ENCODE measurements around the gene CTAGE9. TPM values are rescaled to one million over a fixed set of nuclear protein-coding genes. Genes with fewer than 3 reads are reported as not detected.
A peak's percentile ranks its signal among the peaks of the same experiment; 100 is the strongest.

CTAGE9 gene
- total RNA-seq, 1 experiment from 2014 or later = not detected

- BruUV-seq (replicated peaks) = no TSS peak
- H2AFZ ChIP-seq (ENCODE audit: low read length) = 0 out of 2 replicates have a peak overlapping the region, but pooled peaks have one; percentile 36
- intact Hi-C loops (cut with micrococcal nuclease) = no loop called here
- H3K9me3 ChIP-seq (ENCODE audit: low read length) = no peaks in the 10 kb centered on the region
- no peaks in the 10 kb centered on the region for H3F3A ChIP-seq (ENCODE audit: low read length, unreplicated experiment)
- no peak overlapping the region for H3K9ac ChIP-seq (ENCODE audit: low read length)
- DNase-seq (peak; percentile 44), ATAC-seq (peak; percentile 51; the same call in 1 of the 2 replicates)
- no peaks in the 10 kb centered on the region for H3K9me2 ChIP-seq (replicated peaks; ENCODE audit: low read length)
- no peak overlapping the region for H3K4me2 ChIP-seq (ENCODE audit: low read length)
- no peaks in the 10 kb centered on the region for H4K20me1 ChIP-seq (ENCODE audit: low read length)
- no peak overlapping the region for H3K4me3 ChIP-seq (ENCODE audit: low read length)
- no peak overlapping the region for H3K27ac ChIP-seq (ENCODE audit: low read length)
- H3K27me3 ChIP-seq (ENCODE audit: low read length) = no peaks in the 10 kb centered on the region
- POLR2A ChIA-PET (ENCODE audit: unreplicated experiment) = no interaction called here
- CTCF ChIA-PET = no interaction called here
- peaks cover 4% of the 10 kb centered on the region; the same call in 1 of the 2 replicates for H3K4me1 ChIP-seq (ENCODE audit: insufficient read depth, low read length)
- no peak for TF ChIP-seq CTCF (conservative IDR thresholded peaks at IDR 0.05; ENCODE audit: low read depth, low read length)
- TF ChIP-seq EZH2 (IDR thresholded peaks at IDR 0.05; ENCODE audit: low read length, unreplicated experiment) = no peak
- TF ChIP-seq EZH2phosphoT487 (IDR thresholded peaks at IDR 0.05; ENCODE audit: borderline replicate concordance, low read length) = no peak
- H3K79me2 ChIP-seq (ENCODE audit: low read length) = no peaks in the 10 kb centered on the region
- no peaks in the 10 kb centered on the region for H3K36me3 ChIP-seq (ENCODE audit: low read depth, low read length)
These were observed 29.3 kb upstream of the CTAGE9 start for GRCh38 chr6:131740161-131740560.

- Histone ChIP-seq H3K27ac (ENCODE audit: low read length) (no peak overlapping the region), H3K4me3 (ENCODE audit: low read length) (no peak overlapping the region), H3K27me3 (ENCODE audit: low read length) (no peaks in the 10 kb centered on the region), H3F3A (ENCODE audit: low read length, unreplicated experiment) (no peaks in the 10 kb centered on the region), H2AFZ (ENCODE audit: low read length) (no peak overlapping the region), H3K9me2 (replicated peaks; ENCODE audit: low read length) (no peaks in the 10 kb centered on the region), H3K4me2 (ENCODE audit: low read length) (no peak overlapping the region), H3K36me3 (ENCODE audit: low read depth, low read length) (no peaks in the 10 kb centered on the region), H3K9ac (ENCODE audit: low read length) (no peak overlapping the region), H4K20me1 (ENCODE audit: low read length) (no peaks in the 10 kb centered on the region), H3K9me3 (ENCODE audit: low read length) (no peaks in the 10 kb centered on the region), H3K4me1 (ENCODE audit: insufficient read depth, low read length) (peaks cover 4% of the 10 kb centered on the region; the same call in 1 of the 2 replicates), H3K79me2 (ENCODE audit: low read length) (no peaks in the 10 kb centered on the region)
- TF ChIP-seq CTCF (conservative IDR thresholded peaks at IDR 0.05; ENCODE audit: low read depth, low read length) = no peak
- TF ChIP-seq EZH2 (IDR thresholded peaks at IDR 0.05; ENCODE audit: low read length, unreplicated experiment) = no peak
- no peak for TF ChIP-seq EZH2phosphoT487 (IDR thresholded peaks at IDR 0.05; ENCODE audit: borderline replicate concordance, low read length)
- ATAC-seq = no peak
- intact Hi-C loops (cut with micrococcal nuclease) = no loop called here
- no TSS peak for BruUV-seq (replicated peaks)
- ChIA-PET POLR2A (ENCODE audit: unreplicated experiment) (no interaction called here), CTCF (no interaction called here)
- no peak for DNase-seq
These were observed 28.3 kb upstream of the CTAGE9 start for GRCh38 chr6:131739136-131739535.

GRCh38 chr6:131736811-131737210 lies 26.0 kb upstream of the CTAGE9 start:
- intact Hi-C loops (cut with micrococcal nuclease) = no loop called here
- H3K27ac ChIP-seq (ENCODE audit: low read length) = no peak overlapping the region
- no TSS peak for BruUV-seq (replicated peaks)

More at GRCh38 chr6:131736811-131737210, 26.0 kb upstream of the CTAGE9 start:
- ATAC-seq (no peak), DNase-seq (no peak)
- ChIA-PET CTCF (no interaction called here), POLR2A (ENCODE audit: unreplicated experiment) (no interaction called here)
- no peak for TF ChIP-seq EZH2 (IDR thresholded peaks at IDR 0.05; ENCODE audit: low read length, unreplicated experiment)
- no peak for TF ChIP-seq EZH2phosphoT487 (IDR thresholded peaks at IDR 0.05; ENCODE audit: borderline replicate concordance, low read length)
- no peak for TF ChIP-seq CTCF (conservative IDR thresholded peaks at IDR 0.05; ENCODE audit: low read depth, low read length)
- no peaks in the 10 kb centered on the region for H3K36me3 ChIP-seq (ENCODE audit: low read depth, low read length)
- H3K27me3 ChIP-seq (ENCODE audit: low read length) = no peaks in the 10 kb centered on the region
- no peaks in the 10 kb centered on the region for H3F3A ChIP-seq (ENCODE audit: low read length, unreplicated experiment)
- H3K4me3 ChIP-seq (ENCODE audit: low read length) = no peak overlapping the region
- no peaks in the 10 kb centered on the region for H3K79me2 ChIP-seq (ENCODE audit: low read length)
- H3K9ac ChIP-seq (ENCODE audit: low read length) = no peak overlapping the region
- no peaks in the 10 kb centered on the region for H3K9me3 ChIP-seq (ENCODE audit: low read length)
- H3K4me1 ChIP-seq (ENCODE audit: insufficient read depth, low read length) = peaks cover 4% of the 10 kb centered on the region; the same call in 1 of the 2 replicates
- no peak overlapping the region for H2AFZ ChIP-seq (ENCODE audit: low read length)
- no peak overlapping the region for H3K4me2 ChIP-seq (ENCODE audit: low read length)
- H3K9me2 ChIP-seq (replicated peaks; ENCODE audit: low read length) = no peaks in the 10 kb centered on the region
- no peaks in the 10 kb centered on the region for H4K20me1 ChIP-seq (ENCODE audit: low read length)
